ENCODE data around the gene PCGF3.
A peak's percentile ranks its signal among the peaks of the same experiment; 100 is the strongest.

Gene PCGF3

DNA sequence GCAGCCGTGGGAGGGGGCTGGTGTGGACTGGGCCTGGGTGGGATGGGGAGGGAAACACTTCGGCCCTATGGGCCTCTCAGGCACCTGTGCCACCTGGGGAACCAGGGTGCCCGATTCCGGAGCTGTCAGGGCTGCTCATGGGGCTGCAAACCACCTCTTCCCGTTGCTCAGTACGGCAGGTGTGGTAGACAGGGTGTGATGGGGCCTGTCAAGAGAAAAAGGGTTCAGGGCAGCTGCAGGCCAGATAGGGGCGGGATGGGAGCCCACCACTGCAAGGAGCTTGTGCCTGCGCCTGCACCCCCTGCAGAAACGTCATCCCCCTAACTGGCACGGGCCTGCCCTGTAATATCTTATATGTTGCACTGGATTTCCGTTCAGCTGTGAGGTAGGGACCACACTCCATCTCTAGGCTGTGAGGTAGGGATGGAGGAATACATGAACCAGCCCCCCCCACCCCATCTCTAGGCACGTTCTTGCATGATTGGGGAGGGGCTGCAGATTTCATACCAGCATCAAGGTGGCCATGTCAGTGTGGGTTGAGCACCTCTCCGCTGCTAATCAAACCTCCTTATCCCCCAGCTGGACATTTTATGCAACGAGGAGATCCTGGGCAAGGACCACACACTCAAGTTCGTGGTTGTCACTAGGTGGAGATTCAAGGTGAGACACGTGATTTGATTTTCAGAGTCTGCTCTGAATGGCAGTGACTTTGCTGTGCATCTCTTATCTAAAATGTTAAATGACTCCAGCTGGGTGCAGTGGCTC lies 59.0 kb downstream of the PCGF3 start:
- TF ChIP-seq TAF1 (IDR thresholded peaks at IDR 0.05; ENCODE audit: borderline replicate concordance, insufficient read depth, low read length), result no peak
- no peak for TF ChIP-seq SIN3A (IDR thresholded peaks at IDR 0.05; ENCODE audit: borderline replicate concordance, insufficient read depth, low read length)
- TF ChIP-seq POLR2AphosphoS5 (IDR thresholded peaks at IDR 0.05; ENCODE audit: low read depth, low read length), result peak; percentile 59; the same call in 1 of the 2 replicates
- no peak for TF ChIP-seq FOXP2 (optimal IDR thresholded peaks at IDR 0.05; ENCODE audit: borderline replicate concordance, extremely low read depth, extremely low read length, insufficient read depth)
- TF ChIP-seq, protein P1, sequence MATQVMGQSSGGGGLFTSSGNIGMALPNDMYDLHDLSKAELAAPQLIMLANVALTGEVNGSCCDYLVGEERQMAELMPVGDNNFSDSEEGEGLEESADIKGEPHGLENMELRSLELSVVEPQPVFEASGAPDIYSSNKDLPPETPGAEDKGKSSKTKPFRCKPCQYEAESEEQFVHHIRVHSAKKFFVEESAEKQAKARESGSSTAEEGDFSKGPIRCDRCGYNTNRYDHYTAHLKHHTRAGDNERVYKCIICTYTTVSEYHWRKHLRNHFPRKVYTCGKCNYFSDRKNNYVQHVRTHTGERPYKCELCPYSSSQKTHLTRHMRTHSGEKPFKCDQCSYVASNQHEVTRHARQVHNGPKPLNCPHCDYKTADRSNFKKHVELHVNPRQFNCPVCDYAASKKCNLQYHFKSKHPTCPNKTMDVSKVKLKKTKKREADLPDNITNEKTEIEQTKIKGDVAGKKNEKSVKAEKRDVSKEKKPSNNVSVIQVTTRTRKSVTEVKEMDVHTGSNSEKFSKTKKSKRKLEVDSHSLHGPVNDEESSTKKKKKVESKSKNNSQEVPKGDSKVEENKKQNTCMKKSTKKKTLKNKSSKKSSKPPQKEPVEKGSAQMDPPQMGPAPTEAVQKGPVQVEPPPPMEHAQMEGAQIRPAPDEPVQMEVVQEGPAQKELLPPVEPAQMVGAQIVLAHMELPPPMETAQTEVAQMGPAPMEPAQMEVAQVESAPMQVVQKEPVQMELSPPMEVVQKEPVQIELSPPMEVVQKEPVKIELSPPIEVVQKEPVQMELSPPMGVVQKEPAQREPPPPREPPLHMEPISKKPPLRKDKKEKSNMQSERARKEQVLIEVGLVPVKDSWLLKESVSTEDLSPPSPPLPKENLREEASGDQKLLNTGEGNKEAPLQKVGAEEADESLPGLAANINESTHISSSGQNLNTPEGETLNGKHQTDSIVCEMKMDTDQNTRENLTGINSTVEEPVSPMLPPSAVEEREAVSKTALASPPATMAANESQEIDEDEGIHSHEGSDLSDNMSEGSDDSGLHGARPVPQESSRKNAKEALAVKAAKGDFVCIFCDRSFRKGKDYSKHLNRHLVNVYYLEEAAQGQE (IDR thresholded peaks at IDR 0.05; ENCODE audit: insufficient read depth in 1 of 2, low read depth in 2 of 2, low read length in 2 of 2), result no peak

DNA sequence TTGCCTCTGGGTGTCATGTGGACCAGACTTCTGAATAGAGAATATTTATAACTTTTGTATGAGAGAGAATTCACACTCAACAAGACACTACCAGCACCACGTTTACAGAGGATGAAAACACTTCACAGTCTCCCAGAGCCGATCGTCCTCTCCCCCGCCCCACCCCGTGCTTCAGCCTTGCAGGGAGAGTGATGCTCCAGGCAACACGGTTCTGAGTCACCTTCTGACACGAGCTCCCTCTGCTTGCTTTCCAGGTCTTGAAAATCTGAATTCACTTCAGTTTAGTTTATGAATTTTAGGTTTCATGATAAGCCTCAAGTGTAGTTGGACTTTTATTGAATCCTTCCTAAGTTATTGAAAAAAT lies 60.5 kb downstream of the PCGF3 start:
- TF ChIP-seq, protein P1 (IDR thresholded peaks at IDR 0.05; ENCODE audit: insufficient read depth in 1 of 2, low read depth in 2 of 2, low read length in 2 of 2), result no peak
- peak; percentile 29; the same call in 1 of the 2 replicates for TF ChIP-seq TAF1 (IDR thresholded peaks at IDR 0.05; ENCODE audit: borderline replicate concordance, insufficient read depth, low read length)
- no peak for TF ChIP-seq SIN3A (IDR thresholded peaks at IDR 0.05; ENCODE audit: borderline replicate concordance, insufficient read depth, low read length)

DNA sequence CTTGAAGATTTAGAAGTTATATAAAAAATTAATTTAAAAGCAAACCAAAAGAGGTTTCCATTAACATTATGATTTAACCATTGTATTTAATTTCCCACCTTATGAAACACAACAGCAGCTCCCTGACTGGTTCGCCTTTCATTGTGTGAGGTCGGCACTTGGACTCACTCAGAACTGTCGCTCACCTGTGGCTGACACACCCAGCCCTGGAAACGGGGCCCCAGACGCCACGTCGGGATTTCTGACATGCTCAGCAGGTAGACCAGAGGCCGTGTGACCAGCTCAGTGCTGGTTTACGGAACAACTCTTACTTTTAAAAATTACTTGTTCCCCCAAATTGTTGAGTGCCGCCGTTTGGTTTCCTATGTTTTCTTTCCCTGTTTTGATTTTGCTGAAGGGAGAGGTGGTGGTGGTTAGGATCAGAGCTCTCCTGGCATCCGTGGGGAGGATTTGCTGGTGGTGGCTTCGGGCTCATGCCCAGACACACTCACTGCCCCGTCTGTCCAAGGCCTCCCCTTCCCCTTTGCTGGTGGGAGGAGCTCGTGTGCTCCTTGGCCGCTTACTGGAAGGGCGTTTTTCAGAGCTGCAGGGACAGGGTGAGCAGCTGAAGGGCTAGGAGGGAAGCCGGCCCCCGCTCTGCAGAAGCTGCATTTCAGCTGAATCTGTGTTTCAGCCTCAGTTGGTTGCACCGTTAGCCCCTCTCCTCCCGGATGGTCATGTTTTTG lies 61.1 kb downstream of the PCGF3 start:
- TF ChIP-seq SIN3A (IDR thresholded peaks at IDR 0.05; ENCODE audit: borderline replicate concordance, insufficient read depth, low read length) (no peak), TAF1 (IDR thresholded peaks at IDR 0.05; ENCODE audit: borderline replicate concordance, insufficient read depth, low read length) (no peak), POLR2AphosphoS5 (IDR thresholded peaks at IDR 0.05; ENCODE audit: low read depth, low read length) (peak; percentile 55; the same call in 1 of the 2 replicates), FOXP2 (optimal IDR thresholded peaks at IDR 0.05; ENCODE audit: borderline replicate concordance, extremely low read depth, extremely low read length, insufficient read depth) (no peak)
- TF ChIP-seq, protein P1 (IDR thresholded peaks at IDR 0.05; ENCODE audit: insufficient read depth in 1 of 2, low read depth in 2 of 2, low read length in 2 of 2), result no peak

DNA sequence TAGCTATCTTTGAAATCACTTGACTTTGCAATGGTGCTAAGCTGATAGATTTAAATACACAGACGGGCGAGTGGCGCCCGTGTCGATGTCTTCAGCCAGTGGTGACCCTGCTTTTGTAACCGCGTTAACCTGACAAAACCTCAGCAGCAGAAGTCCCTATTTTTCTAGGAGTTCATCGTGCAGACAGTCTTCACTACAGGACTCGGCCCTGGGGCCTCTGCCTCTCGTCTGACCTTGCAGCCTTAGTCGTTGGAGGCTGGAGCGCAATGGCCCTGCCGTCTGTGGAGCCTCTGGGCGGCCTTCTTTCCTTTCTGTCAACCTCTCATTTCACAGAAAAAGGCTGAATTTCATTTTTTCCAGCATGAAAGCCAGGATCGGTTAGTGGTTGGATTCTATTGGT lies 62.4 kb downstream of the PCGF3 start:
- TF ChIP-seq TAF1 (IDR thresholded peaks at IDR 0.05; ENCODE audit: borderline replicate concordance, insufficient read depth, low read length), result no peak
- no peak for TF ChIP-seq SIN3A (IDR thresholded peaks at IDR 0.05; ENCODE audit: borderline replicate concordance, insufficient read depth, low read length)
- no peak for TF ChIP-seq FOXP2 (optimal IDR thresholded peaks at IDR 0.05; ENCODE audit: borderline replicate concordance, extremely low read depth, extremely low read length, insufficient read depth)

DNA sequence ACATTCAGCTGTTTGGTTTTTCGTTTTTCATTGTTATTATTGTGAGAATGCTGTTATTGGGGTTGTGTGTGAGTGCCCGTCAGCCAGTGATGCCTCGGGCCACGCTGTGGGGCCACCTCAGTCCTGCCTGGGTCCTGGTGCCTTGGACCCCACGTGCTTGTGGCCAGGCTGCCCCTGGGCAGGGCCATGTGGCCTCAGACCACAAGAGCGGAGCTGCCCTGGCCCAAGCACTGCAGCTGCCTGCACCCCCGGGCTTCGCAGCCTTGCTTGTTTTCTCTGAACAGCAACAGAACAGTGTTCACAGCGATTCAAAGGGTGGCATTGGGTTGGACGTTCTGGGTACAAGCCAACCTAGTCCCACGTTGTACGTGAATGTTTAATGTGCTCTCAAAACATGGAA lies 63.4 kb downstream of the PCGF3 start:
- no peak for TF ChIP-seq POLR2AphosphoS5 (IDR thresholded peaks at IDR 0.05; ENCODE audit: low read depth, low read length)
- TF ChIP-seq, protein P1 (IDR thresholded peaks at IDR 0.05; ENCODE audit: insufficient read depth in 1 of 2, low read depth in 2 of 2, low read length in 2 of 2), result no peak
- no peak for TF ChIP-seq FOXP2 (optimal IDR thresholded peaks at IDR 0.05; ENCODE audit: borderline replicate concordance, extremely low read depth, extremely low read length, insufficient read depth)
- TF ChIP-seq TAF1 (IDR thresholded peaks at IDR 0.05; ENCODE audit: borderline replicate concordance, insufficient read depth, low read length), result no peak
- TF ChIP-seq SIN3A (IDR thresholded peaks at IDR 0.05; ENCODE audit: borderline replicate concordance, insufficient read depth, low read length), result no peak
